Effector CD4-positive, alpha-beta T cell (primary cell): ENCODE results near the gene MLANA. TPM values are rescaled to one million over a fixed set of nuclear protein-coding genes. Genes with fewer than 3 reads are reported as not detected.

ENCODE experiments used
- DNase-seq: peaks from one replicate; pipeline ENCODE4 v3.0.0-alpha.2; 2020
- total RNA-seq: gene quantifications from one replicate; lab custom pipeline; 2026; lab: John Stamatoyannopoulos, UW

Gene MLANA
- total RNA-seq: not detected

GRCh38 chr9:5890641-5891040 is at the start of gene MLANA:
Gene MLANA (plus strand): TSS chr9:5890889. CDS start chr9:5892475, 1,586 bp downstream.
- DNase-seq: no peak

- peak; percentile 25 for DNase-seq
Observed at GRCh38 chr9:5841771-5842573, 48.7 kb upstream of the MLANA start.

GRCh38 chr9:5842929-5843793 is 47.5 kb upstream of the MLANA start:
- no peak for DNase-seq

GRCh38 chr9:5843794-5844471 is 46.8 kb upstream of the MLANA start:
- no peak for DNase-seq

GRCh38 chr9:5845157-5845531 is 45.5 kb upstream of the MLANA start:
- no peak for DNase-seq

GRCh38 chr9:5846096-5846495 is 44.6 kb upstream of the MLANA start:
- no peak for DNase-seq

- DNase-seq: no peak
Observed at GRCh38 chr9:5846501-5846921, 44.2 kb upstream of the MLANA start.

- DNase-seq: no peak
Observed at GRCh38 chr9:5848372-5848882, 42.3 kb upstream of the MLANA start.

- DNase-seq: no peak
Observed at GRCh38 chr9:5850724-5851122, 40.0 kb upstream of the MLANA start.

GRCh38 chr9:5851445-5851844 is 39.2 kb upstream of the MLANA start:
- DNase-seq: no peak

GRCh38 chr9:5852987-5853386 is 37.7 kb upstream of the MLANA start:
- DNase-seq: no peak

- DNase-seq: no peak
Observed at GRCh38 chr9:5853617-5854016, 37.1 kb upstream of the MLANA start.

GRCh38 chr9:5854063-5854790 is 36.5 kb upstream of the MLANA start:
- DNase-seq: no peak

- no peak for DNase-seq
Observed at GRCh38 chr9:5857928-5858327, 32.8 kb upstream of the MLANA start.

- no peak for DNase-seq
Observed at GRCh38 chr9:5858833-5859232, 31.9 kb upstream of the MLANA start.

- DNase-seq: no peak
Observed at GRCh38 chr9:5863092-5863746, 27.5 kb upstream of the MLANA start.

GRCh38 chr9:5864446-5864845 is 26.2 kb upstream of the MLANA start:
- DNase-seq: no peak

- no peak for DNase-seq
Observed at GRCh38 chr9:5866272-5866671, 24.4 kb upstream of the MLANA start.

- no peak for DNase-seq
Observed at GRCh38 chr9:5866685-5867084, 24.0 kb upstream of the MLANA start.

GRCh38 chr9:5868235-5868634 is 22.5 kb upstream of the MLANA start:
- no peak for DNase-seq

- DNase-seq: no peak
Observed at GRCh38 chr9:5869315-5870019, 21.2 kb upstream of the MLANA start.
